Endometrial microvascular endothelial cells (primary cell): ENCODE results near the gene RTKN2. TPM values are rescaled to one million over a fixed set of nuclear protein-coding genes. Genes with fewer than 3 reads are reported as not detected.
"Not testable (repeated sequence)": the region's sequence is repeated elsewhere in the genome, so short reads cannot be mapped to it uniquely, and the experiment has no call there.

Experiments
- in situ Hi-C: cut with HindIII; loops from 2 replicates; pipeline ENCODE4 v1.10.0; 2017; ENCODE audit warnings: low sequenced_read_pairs, low pct_unique_long_range_greater_than_20kb; ENCODE audit errors: inconsistent ontology term
- total RNA-seq: library from RNA; depleted of rRNA; stranded (reverse); fragments of >200 nt; gene quantifications from one replicate; pipeline ENCODE4 v1.2.3, GENCODE V29; 2015; ENCODE audit errors: inconsistent ontology term

RTKN2 gene, protein sequence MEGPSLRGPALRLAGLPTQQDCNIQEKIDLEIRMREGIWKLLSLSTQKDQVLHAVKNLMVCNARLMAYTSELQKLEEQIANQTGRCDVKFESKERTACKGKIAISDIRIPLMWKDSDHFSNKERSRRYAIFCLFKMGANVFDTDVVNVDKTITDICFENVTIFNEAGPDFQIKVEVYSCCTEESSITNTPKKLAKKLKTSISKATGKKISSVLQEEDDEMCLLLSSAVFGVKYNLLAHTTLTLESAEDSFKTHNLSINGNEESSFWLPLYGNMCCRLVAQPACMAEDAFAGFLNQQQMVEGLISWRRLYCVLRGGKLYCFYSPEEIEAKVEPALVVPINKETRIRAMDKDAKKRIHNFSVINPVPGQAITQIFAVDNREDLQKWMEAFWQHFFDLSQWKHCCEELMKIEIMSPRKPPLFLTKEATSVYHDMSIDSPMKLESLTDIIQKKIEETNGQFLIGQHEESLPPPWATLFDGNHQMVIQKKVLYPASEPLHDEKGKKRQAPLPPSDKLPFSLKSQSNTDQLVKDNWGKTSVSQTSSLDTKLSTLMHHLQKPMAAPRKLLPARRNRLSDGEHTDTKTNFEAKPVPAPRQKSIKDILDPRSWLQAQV
- total RNA-seq: 0.37 TPM

- in situ Hi-C loops: no loop called here
Observed at GRCh38 chr10:62268399-62269114, at the start of gene RTKN2. RTKN2 (minus strand) TSS chr10:62268844; CDS start chr10:62268610, 234 bp downstream.

- in situ Hi-C loops: no loop called here
Observed at GRCh38 chr10:62317257-62317656, 48.6 kb upstream of the RTKN2 start.

DNA sequence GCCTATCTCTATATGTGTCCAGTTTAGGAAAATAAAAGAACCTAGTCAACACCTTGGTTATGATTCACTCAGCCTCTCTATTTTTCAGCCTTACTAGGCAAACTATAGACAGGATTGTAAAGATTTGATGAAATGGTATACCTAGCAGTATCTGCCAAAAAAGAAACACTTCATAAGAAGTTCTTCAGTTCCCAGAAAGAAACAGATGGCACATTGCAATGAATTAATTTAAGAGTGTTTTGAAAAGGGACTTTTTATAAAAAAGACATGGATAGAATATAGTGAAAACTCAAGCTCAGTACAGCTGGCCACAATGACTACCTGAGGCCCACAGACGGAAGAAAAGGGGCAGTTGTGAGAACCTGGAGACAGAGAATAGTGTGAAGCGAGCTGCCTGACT is 40.6 kb upstream of the RTKN2 start:
- in situ Hi-C loops: no loop called here

GRCh38 chr10:62308101-62308500 is 39.5 kb upstream of the RTKN2 start:
- in situ Hi-C loops: no loop called here

- in situ Hi-C loops: no loop called here
Observed at GRCh38 chr10:62307635-62308034, 39.0 kb upstream of the RTKN2 start.

DNA sequence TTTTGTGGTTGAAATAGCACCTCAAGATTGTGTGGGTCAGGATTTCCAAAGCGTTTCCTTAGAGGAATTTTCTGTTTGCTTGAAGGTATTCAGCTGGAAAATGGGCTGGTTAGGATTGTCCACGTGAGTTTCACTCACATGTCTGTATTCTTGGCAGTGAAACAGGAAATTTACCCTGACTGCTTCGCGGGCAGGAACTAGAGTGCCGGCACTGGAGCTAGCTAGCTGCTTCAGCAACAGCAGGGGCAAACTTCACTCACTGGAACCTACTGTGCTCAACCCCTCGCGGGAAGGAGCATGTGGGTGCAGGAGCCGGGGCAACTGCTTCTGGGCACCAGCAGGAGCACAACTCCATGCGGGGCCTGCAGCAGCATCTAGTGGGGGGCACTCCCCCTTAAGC is 38.0 kb upstream of the RTKN2 start:
- in situ Hi-C loops: no loop called here

DNA sequence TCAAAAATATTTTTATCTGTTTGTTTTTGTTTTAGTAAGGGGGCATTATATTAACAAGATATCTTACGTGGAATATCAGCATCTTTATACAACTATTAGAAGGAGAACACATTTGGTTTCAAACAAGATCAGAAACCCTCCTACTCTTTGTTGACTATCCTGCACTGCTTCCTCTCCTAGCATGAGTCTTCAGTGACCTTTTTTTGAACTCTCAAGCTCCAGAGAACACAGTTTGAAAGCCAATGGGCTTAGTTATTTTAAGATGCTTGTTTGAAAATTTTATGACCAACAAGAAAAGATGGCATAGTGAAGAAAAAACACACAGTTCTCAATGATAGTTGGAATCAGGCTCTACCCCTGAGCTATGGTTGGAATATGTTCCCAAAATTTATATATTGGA is 37.2 kb upstream of the RTKN2 start:
- in situ Hi-C loops: no loop called here

- in situ Hi-C loops: no loop called here
Observed at GRCh38 chr10:62303922-62304321, 35.3 kb upstream of the RTKN2 start.

- in situ Hi-C loops: no loop called here
Observed at GRCh38 chr10:62302760-62303159, 34.1 kb upstream of the RTKN2 start.

DNA sequence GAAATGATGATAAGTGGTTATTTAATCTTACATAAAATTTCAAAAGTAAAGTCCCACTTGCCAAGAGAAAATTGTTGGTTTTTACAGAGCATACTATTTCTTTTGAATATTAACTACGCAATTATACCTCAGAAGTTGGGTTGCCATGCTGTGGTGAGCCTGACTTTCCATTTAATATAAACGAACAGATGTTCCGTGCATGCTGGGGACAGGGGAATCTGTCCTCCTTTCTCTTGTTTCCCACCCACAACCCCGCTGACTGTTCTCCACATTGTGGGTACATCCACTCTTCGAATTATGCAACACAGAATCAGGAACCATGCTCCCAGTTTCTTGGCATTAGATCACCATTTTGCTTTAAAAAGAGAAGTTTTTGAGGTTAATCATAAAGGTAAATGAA is 29.2 kb upstream of the RTKN2 start:
- in situ Hi-C loops: no loop called here

- in situ Hi-C loops: no loop called here
Observed at GRCh38 chr10:62284221-62284620, 15.6 kb upstream of the RTKN2 start.

- in situ Hi-C loops: not testable (repeated sequence)
Observed at GRCh38 chr10:62281348-62281747, 12.7 kb upstream of the RTKN2 start.

- in situ Hi-C loops: not testable (repeated sequence)
Observed at GRCh38 chr10:62280392-62280791, 11.7 kb upstream of the RTKN2 start.

DNA sequence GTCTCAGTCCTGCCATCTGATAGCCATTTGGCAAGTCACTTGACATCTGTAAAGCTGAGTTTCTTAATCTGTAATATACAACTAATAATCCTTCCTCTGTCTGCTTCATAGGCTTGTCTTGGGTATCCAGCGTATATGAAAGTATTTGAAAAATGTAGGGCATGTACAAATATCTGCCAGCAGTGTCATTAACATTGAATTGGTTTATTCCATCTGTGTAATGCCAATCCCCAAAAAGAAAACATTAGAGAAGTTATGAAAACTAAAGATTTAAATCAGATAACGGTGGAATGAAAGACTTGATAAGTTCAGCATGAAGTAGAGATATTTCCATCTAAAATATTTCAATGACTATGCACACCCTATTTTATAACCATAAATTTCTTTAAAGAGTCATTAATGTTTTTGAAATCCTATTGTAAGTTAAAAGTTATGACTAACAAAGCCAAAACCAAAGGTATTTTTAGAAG is 9.8 kb upstream of the RTKN2 start:
- in situ Hi-C loops: no loop called here

DNA sequence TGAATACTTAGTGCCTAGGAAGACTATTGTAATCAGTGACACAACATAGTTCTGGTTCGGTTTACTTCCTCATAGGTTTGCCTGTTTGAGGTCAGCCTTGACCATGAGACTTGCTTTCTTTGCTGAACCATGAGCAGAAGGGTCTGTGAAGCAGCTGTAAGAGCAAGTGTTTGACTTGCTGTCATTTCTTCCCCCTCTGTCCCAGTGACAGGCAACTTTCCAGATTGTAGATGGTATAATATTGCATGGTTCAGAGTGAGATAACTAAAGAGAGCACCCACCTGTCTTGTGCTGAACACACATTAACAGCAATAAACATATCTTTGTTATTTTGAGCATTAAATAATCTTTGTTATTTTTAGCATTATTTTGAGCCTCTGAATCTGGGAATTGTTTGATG is 9.3 kb upstream of the RTKN2 start:
- in situ Hi-C loops: no loop called here

DNA sequence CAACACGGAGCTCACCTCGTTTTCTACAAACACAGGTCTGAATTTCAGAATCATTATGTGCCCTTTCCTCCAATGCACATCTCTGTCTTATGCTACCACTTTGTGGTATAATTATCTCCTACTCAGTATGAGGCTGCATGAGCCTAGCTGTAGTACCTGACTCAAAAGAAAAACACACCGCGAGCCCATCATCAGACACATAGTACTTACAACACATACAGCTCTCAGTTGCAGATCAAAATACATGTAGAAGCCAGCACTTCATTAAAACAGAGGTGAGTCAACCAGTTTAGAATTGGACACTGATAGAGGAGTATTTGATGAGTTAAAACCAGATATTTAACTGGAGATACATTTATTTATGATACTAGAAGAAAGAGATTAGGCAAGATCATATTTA is 1.4 kb upstream of the RTKN2 start:
- in situ Hi-C loops: no loop called here

DNA sequence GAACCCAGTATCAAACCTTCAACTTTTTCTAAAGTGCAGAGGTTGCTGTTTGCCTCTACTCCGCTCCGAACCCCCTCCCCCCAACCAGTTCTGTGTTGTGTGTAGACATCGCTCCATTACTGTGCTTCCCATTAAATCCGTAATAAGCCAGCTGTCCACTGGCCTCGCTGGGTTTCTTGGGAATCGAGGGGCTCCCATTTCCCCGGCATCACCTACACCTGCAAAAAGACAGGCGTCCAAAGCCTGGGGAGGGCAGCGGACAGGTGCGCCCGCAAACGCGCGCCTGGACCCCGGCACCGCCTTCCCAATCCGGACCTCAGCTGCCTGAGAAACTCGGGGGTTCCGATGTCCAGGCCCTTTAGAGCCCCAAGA is 631 bp downstream of the RTKN2 start:
- in situ Hi-C loops: no loop called here

GRCh38 chr10:62266611-62267010 is 2.0 kb downstream of the RTKN2 start:
- in situ Hi-C loops: no loop called here

DNA sequence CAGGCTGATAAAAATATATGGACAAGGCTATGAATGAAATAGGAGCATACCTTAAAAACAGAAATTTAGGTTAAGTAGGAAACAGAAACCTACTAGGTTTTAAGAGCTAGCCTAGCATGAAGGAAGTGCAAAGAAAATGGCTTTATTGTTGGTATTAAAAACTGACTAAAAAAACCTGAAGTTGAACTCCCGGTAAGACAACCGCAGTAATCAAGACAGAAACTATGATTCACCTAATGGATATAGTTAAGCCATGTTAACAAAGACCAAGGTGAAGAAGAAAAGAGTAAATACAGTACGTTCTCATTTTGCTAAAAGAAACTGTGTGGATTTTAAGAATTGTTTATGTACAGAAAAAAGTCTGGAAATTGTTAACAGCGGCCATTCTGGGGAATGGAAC is 2.5 kb downstream of the RTKN2 start:
- in situ Hi-C loops: no loop called here
